Measurements from ENCODE around the gene ANKRD29.

DNA sequence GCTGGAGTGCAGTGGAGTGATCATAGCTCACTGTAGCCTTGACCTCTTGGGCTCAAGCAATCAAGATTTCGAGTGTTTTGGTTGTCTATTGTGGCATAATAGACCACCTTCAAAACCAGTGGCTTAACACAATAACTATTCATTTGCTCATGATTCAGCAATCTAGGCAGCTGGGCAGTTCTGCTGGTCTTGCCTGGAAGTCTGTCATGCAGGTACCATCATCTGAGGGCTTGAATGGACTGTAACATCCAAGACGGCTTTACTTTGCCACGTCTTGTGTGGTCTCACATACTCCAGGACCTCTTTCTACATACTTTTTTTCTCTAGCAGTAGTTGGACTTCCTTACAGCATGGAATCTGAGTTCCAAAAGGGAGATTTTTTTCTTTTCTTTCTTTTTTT is 13.2 kb upstream of the ANKRD29 start:
- TF ChIP-seq POLR2A (IDR thresholded peaks at IDR 0.05) (no peak), POLR2AphosphoS5 (IDR thresholded peaks at IDR 0.05) (no peak)
- TF ChIP-seq, protein P1, sequence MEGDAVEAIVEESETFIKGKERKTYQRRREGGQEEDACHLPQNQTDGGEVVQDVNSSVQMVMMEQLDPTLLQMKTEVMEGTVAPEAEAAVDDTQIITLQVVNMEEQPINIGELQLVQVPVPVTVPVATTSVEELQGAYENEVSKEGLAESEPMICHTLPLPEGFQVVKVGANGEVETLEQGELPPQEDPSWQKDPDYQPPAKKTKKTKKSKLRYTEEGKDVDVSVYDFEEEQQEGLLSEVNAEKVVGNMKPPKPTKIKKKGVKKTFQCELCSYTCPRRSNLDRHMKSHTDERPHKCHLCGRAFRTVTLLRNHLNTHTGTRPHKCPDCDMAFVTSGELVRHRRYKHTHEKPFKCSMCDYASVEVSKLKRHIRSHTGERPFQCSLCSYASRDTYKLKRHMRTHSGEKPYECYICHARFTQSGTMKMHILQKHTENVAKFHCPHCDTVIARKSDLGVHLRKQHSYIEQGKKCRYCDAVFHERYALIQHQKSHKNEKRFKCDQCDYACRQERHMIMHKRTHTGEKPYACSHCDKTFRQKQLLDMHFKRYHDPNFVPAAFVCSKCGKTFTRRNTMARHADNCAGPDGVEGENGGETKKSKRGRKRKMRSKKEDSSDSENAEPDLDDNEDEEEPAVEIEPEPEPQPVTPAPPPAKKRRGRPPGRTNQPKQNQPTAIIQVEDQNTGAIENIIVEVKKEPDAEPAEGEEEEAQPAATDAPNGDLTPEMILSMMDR (IDR thresholded peaks at IDR 0.05): no peak

Measured in prostate gland (tissue), 2 donors.